Smooth muscle cell (in vitro differentiated cells): ENCODE results near the gene PHLDA1. TPM values are rescaled to one million over a fixed set of nuclear protein-coding genes. Genes with fewer than 3 reads are reported as not detected.

Source experiments
- DNase-seq: peaks from one replicate; lab custom pipeline; 2025; ENCODE audit not compliant: unreplicated experiment; lab: John Stamatoyannopoulos, UW
- H2AFZ ChIP-seq: fragments of 200-600 bp; sonication (generic); 2 replicates; pipeline ENCODE4 v1.6.0; 2016; ENCODE audit warnings: antibody characterized with exemption, low read depth, mild to moderate bottlenecking
- H3F3A ChIP-seq: fragments of 200-600 bp; sonication (generic); 2 replicates; pipeline ENCODE4 v1.6.0; 2017; ENCODE audit warnings: antibody characterized with exemption, low read depth
- H3K27ac ChIP-seq: fragments of 200-600 bp; sonication (generic); 2 replicates; pipeline ENCODE4 v1.5.1; 2016; ENCODE audit warnings: low read depth, mild to moderate bottlenecking
- H3K27me3 ChIP-seq: fragments of 200-600 bp; sonication (generic); 2 replicates; pipeline ENCODE4 v1.6.1; 2016; ENCODE audit warnings: low read depth, mild to moderate bottlenecking
- H3K36me3 ChIP-seq: fragments of 200-600 bp; sonication (generic); 2 replicates; pipeline ENCODE4 v1.5.1; 2016; ENCODE audit warnings: low read depth
- H3K4me1 ChIP-seq: fragments of 200-600 bp; sonication (generic); 2 replicates; pipeline ENCODE4 v1.5.1; 2016; ENCODE audit warnings: low read depth
- H3K4me2 ChIP-seq: fragments of 200-600 bp; sonication (generic); 2 replicates; pipeline ENCODE4 v1.6.0; 2016; ENCODE audit warnings: mild to moderate bottlenecking
- H3K4me3 ChIP-seq: fragments of 200-600 bp; sonication (generic); 2 replicates; pipeline ENCODE4 v1.5.1; 2016; ENCODE audit warnings: mild to moderate bottlenecking
- H3K79me2 ChIP-seq: fragments of 200-600 bp; sonication (generic); 2 replicates; pipeline ENCODE4 v1.6.0; 2016; ENCODE audit warnings: low read depth, mild to moderate bottlenecking
- H3K9ac ChIP-seq: fragments of 200-600 bp; sonication (generic); 2 replicates; pipeline ENCODE4 v1.6.0; 2016; ENCODE audit warnings: low read depth
- H3K9me3 ChIP-seq: fragments of 200-600 bp; sonication (generic); replicated peaks from 2 replicates; pipeline ENCODE4 v1.5.1; 2016; ENCODE audit warnings: low read depth
- H4K20me1 ChIP-seq: fragments of 200-600 bp; sonication (generic); 2 replicates; pipeline ENCODE4 v1.6.0; 2016; ENCODE audit warnings: low read depth
- WGBS: methylation state at CpG from one replicate; pipeline ENCODE4 v1.1.7; 2016; ENCODE audit warnings: low lambda C conversion rate; 5-methylcytosine and 5-hydroxymethylcytosine counted together
- polyA plus RNA-seq: library from polyadenylated mRNA; unstranded; fragments of >200 nt; fragmentation: Nextera tagmentation; extraction: Ambion mirVana; gene quantifications from 2 replicates; pipeline ENCODE4 v1.2.1, GENCODE V29; 2016
- total RNA-seq: library from RNA; depleted of rRNA; stranded (reverse); fragments of >200 nt; gene quantifications from 2 replicates; pipeline ENCODE4 v1.2.3, GENCODE V29; 2014
- TF ChIP-seq, protein P1 (sequence below): fragments of 200-600 bp; sonication (generic); IDR thresholded peaks from 2 replicates; pipeline ENCODE4 v1.5.1; 2017; ENCODE audit warnings: borderline replicate concordance, mild to moderate bottlenecking, antibody characterized with exemption; ENCODE audit not compliant: insufficient read depth, poor library complexity, severe bottlenecking

The PHLDA1 gene
- total and polyA plus RNA-seq, 2 experiments from 2014 or later = 70.2 to 88.6 TPM

DNA sequence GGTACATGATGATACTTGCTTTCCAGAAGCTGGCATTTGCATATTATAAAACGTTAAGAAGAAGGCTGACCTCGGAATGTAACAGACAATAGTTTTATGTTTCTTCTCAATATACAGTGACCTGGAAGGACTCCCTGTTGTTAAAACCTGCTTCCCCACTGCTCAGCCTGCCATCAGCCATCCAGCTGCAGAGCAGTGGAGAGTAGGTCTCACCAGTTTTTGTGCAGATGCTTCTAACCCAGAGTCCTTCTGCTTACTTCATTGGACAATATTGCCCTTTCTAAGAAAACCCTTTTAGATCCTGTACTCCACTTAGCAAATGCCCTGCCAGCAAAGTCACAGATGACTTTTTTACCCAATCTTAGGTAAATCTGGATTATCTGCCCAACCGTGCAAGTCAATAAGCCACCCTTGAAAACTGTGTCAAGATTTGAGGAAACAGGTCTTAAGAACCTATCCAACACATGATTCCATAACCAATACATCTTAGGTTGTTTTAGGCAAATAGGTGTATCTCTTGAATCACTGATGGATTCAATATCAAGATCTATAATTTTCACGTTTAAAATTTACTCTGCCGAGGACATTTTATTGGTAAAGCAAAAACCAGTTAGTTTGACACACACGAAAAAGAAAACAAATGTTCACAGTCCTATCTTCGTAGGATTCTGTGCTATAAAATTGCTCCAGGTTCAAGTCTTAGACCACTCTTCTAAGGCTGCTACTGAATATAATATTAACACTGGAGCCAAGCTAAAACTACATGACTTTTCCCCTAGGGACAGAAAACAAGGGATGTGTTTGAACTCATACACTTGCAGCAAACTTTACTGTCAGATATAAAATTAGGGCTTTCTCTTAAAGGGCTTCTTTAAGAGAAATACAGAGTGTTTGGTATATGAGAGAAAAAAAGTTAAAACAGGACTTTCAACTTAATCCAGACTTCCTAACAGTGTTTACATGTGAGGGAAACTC, 5.7 kb downstream of the PHLDA1 start:
- H3K27ac ChIP-seq = peak overlapping the region; percentile 98
- 62% methylated on average over 7 of the region's 7 CpGs for WGBS
- no peaks in the 10 kb centered on the region for H3K36me3 ChIP-seq
- TF ChIP-seq, protein P1, sequence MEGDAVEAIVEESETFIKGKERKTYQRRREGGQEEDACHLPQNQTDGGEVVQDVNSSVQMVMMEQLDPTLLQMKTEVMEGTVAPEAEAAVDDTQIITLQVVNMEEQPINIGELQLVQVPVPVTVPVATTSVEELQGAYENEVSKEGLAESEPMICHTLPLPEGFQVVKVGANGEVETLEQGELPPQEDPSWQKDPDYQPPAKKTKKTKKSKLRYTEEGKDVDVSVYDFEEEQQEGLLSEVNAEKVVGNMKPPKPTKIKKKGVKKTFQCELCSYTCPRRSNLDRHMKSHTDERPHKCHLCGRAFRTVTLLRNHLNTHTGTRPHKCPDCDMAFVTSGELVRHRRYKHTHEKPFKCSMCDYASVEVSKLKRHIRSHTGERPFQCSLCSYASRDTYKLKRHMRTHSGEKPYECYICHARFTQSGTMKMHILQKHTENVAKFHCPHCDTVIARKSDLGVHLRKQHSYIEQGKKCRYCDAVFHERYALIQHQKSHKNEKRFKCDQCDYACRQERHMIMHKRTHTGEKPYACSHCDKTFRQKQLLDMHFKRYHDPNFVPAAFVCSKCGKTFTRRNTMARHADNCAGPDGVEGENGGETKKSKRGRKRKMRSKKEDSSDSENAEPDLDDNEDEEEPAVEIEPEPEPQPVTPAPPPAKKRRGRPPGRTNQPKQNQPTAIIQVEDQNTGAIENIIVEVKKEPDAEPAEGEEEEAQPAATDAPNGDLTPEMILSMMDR = no peak
- H3K9ac ChIP-seq = peak overlapping the region; percentile 46
- H3K4me2 ChIP-seq = peak overlapping the region; percentile 92
- H3F3A ChIP-seq = peaks cover 65% of the 10 kb centered on the region
- no peak overlapping the region for H2AFZ ChIP-seq
- no peak for DNase-seq
- H3K27me3 ChIP-seq = no peaks in the 10 kb centered on the region
- no peak overlapping the region for H3K4me3 ChIP-seq
- no peaks in the 10 kb centered on the region for H3K9me3 ChIP-seq
- peaks cover 28% of the 10 kb centered on the region for H4K20me1 ChIP-seq
- H3K4me1 ChIP-seq = peaks cover 13% of the 10 kb centered on the region
- H3K79me2 ChIP-seq = peaks cover 38% of the 10 kb centered on the region

- Histone ChIP-seq H3F3A (peaks cover 66% of the 10 kb centered on the region), H3K79me2 (peaks cover 30% of the 10 kb centered on the region), H3K9me3 (no peaks in the 10 kb centered on the region), H3K27me3 (no peaks in the 10 kb centered on the region), H3K4me2 (peak overlapping the region; percentile 92), H3K4me3 (no peak overlapping the region), H2AFZ (no peak overlapping the region), H3K36me3 (no peaks in the 10 kb centered on the region), H3K27ac (peak overlapping the region; percentile 98), H3K9ac (no peak overlapping the region), H4K20me1 (peaks cover 20% of the 10 kb centered on the region), H3K4me1 (peaks cover 18% of the 10 kb centered on the region)
- DNase-seq = no peak
- WGBS = 41% methylated on average over 3 of the region's 3 CpGs
- TF ChIP-seq, protein P1 = no peak
Observed at GRCh38 chr12:76024942-76025600, 6.5 kb downstream of the PHLDA1 start.

GRCh38 chr12:76024102-76024781, 7.3 kb downstream of the PHLDA1 start:
- no peak for DNase-seq
- H3K36me3 ChIP-seq = no peaks in the 10 kb centered on the region
- peaks cover 66% of the 10 kb centered on the region for H3F3A ChIP-seq
- H2AFZ ChIP-seq = no peak overlapping the region
- peaks cover 21% of the 10 kb centered on the region for H3K79me2 ChIP-seq
- peak overlapping the region; percentile 98 for H3K27ac ChIP-seq
- peak overlapping the region; percentile 29 for H3K4me2 ChIP-seq
- WGBS = 88% methylated on average over 8 of the region's 8 CpGs
- H4K20me1 ChIP-seq = peaks cover 12% of the 10 kb centered on the region
- H3K27me3 ChIP-seq = no peaks in the 10 kb centered on the region
- H3K4me3 ChIP-seq = no peak overlapping the region
- no peaks in the 10 kb centered on the region for H3K9me3 ChIP-seq
- peaks cover 18% of the 10 kb centered on the region for H3K4me1 ChIP-seq
- TF ChIP-seq, protein P1 = no peak
- no peak overlapping the region for H3K9ac ChIP-seq
